ENCODE measurements around the gene CENPE. TPM values are rescaled to one million over a fixed set of nuclear protein-coding genes. Genes with fewer than 3 reads are reported as not detected.

CENPE gene
- total and polyA plus RNA-seq, 2 of the 8 experiments (the other 6 are each of a cell fraction or from before 2014, with no cell fraction given) = 2.1 to 49.0 TPM

DNA sequence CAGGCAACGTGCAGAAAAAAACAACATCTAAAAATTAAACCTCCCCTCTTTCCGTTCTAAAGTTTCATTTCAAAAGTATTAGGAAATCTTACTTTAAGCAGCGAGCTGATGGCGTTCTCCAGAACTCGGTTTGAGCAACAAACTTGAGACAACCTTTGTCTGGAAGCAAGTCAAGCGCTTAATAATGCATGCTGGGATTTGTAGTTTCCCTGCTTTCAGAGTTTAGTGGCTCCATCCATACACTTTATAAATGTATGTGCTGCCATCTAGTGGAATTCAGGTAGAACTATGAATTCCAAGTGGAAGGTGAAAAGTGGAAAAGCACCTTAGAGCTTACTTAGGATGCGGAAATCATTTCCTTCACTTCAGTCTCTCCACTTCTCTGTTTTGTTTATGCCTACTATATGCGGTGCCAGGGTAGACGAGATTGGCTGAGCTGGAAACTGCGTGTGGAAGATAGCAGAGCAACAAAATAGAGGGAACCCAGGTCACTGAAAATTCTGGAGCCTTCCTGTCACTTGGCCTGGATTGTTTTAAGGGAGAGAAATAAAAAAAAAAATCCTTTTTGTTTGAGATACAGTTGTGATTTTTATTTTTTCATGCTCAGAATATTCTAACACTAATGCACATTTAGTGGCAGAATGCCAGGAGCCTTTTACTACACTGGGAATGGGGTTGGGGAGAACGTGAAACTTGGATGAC, 98.3 kb downstream of the CENPE start, which contains the start of gene BDH2 (continued):
- TF ChIP-seq CHD7 (IDR thresholded peaks at IDR 0.05; ENCODE audit: insufficient replicate concordance, low read length) = no peak
- TF ChIP-seq ATF3 (IDR thresholded peaks at IDR 0.05; ENCODE audit: insufficient read depth, low read depth, low read length) = no peak
- peak; percentile 64 for TF ChIP-seq TBP (IDR thresholded peaks at IDR 0.05; ENCODE audit: low read depth, low read length)
- TF ChIP-seq CTBP2 (IDR thresholded peaks at IDR 0.05; ENCODE audit: borderline replicate concordance, insufficient read depth, insufficient read length, low read length) = no peak
- no peak for TF ChIP-seq KDM4A (IDR thresholded peaks at IDR 0.05; ENCODE audit: low read depth, low read length, severe bottlenecking)

Measured in H1 (cell line).